Astrocyte (in vitro differentiated cells and primary cell): ENCODE data around the gene LRRC47. TPM values are rescaled to one million over a fixed set of nuclear protein-coding genes. Genes with fewer than 3 reads are reported as not detected.

Experiments used
- DNase-seq: peaks from one replicate; pipeline ENCODE4 v3.0.0-alpha.2; 2010; ENCODE audit warnings: low read depth
- FAIRE-seq: peaks from 2 replicates; lab custom pipeline; 2011; peaks lifted over from hg19 to GRCh38; lab: Jason Lieb, UNC
- H2AFZ ChIP-seq: 2 replicates; pipeline ENCODE4 v1.6.0; 2012; ENCODE audit warnings: low read depth, low read length, inconsistent platforms
- H3K27ac ChIP-seq: 2 replicates; pipeline ENCODE4 v1.5.1; 2011; ENCODE audit warnings: low read depth, low read length, inconsistent platforms
- H3K27me3 ChIP-seq: 2 replicates; pipeline ENCODE4 v1.6.0; 2011; ENCODE audit warnings: low read length, inconsistent platforms; ENCODE audit not compliant: insufficient read depth
- H3K36me3 ChIP-seq: 2 replicates; pipeline ENCODE4 v1.5.1; 2011; ENCODE audit warnings: low read length, inconsistent platforms; ENCODE audit not compliant: insufficient read depth
- H3K4me1 ChIP-seq: 2 replicates; pipeline ENCODE4 v1.5.1; 2011; ENCODE audit warnings: low read length, inconsistent platforms; ENCODE audit not compliant: insufficient read depth
- H3K4me2 ChIP-seq: 2 replicates; pipeline ENCODE4 v1.6.0; 2012; ENCODE audit warnings: low read length, inconsistent platforms
- H3K4me3 ChIP-seq: 2 replicates; pipeline ENCODE4 v1.5.1; 2011; ENCODE audit warnings: low read depth, mild to moderate bottlenecking, low read length, inconsistent platforms; ENCODE audit not compliant: insufficient read depth
- H3K79me2 ChIP-seq: 2 replicates; pipeline ENCODE4 v1.6.0; 2012; ENCODE audit warnings: mild to moderate bottlenecking, low read length, inconsistent platforms; ENCODE audit not compliant: insufficient read depth
- H3K9ac ChIP-seq: 2 replicates; pipeline ENCODE4 v1.6.0; 2012; ENCODE audit warnings: mild to moderate bottlenecking, low read length, inconsistent platforms
- H3K9me3 ChIP-seq: 2 replicates; pipeline ENCODE4 v1.5.1; 2012; ENCODE audit warnings: low read depth, mild to moderate bottlenecking, low read length, inconsistent platforms; ENCODE audit not compliant: insufficient read depth
- H4K20me1 ChIP-seq: 2 replicates; pipeline ENCODE4 v1.6.0; 2012; ENCODE audit warnings: low read length, inconsistent platforms; ENCODE audit not compliant: insufficient read depth
- H3K27ac Mint-ChIP-seq: one replicate; pipeline ENCODE4 v1.8.0; 2021; ENCODE audit warnings: mild to moderate bottlenecking, mixed read lengths; ENCODE audit not compliant: unreplicated experiment
- H3K27me3 Mint-ChIP-seq: one replicate; pipeline ENCODE4 v1.8.0; 2021; ENCODE audit warnings: low read depth, mixed read lengths; ENCODE audit not compliant: unreplicated experiment
- H3K36me3 Mint-ChIP-seq: one replicate; pipeline ENCODE4 v1.8.0; 2021; ENCODE audit warnings: low read depth, mixed read lengths; ENCODE audit not compliant: unreplicated experiment
- H3K4me1 Mint-ChIP-seq: one replicate; pipeline ENCODE4 v1.8.0; 2021; ENCODE audit warnings: low read depth, mixed read lengths; ENCODE audit not compliant: unreplicated experiment
- H3K4me3 Mint-ChIP-seq: one replicate; pipeline ENCODE4 v1.8.0; 2021; ENCODE audit warnings: mild to moderate bottlenecking, moderate library complexity, mixed read lengths; ENCODE audit not compliant: unreplicated experiment
- H3K9me3 Mint-ChIP-seq: one replicate; pipeline ENCODE4 v1.8.0; 2021; ENCODE audit warnings: mild to moderate bottlenecking, mixed read lengths; ENCODE audit not compliant: unreplicated experiment
- CTCF ChIP-seq: IDR thresholded peaks from 2 replicates; pipeline ENCODE4 v1.5.1; 2011; ENCODE audit warnings: low read depth, mild to moderate bottlenecking, inconsistent platforms, low read length, moderate library complexity; ENCODE audit not compliant: insufficient read depth
- EZH2 ChIP-seq: IDR thresholded peaks from 2 replicates; pipeline ENCODE4 v1.6.1; 2012; ENCODE audit warnings: mild to moderate bottlenecking, low read length, inconsistent platforms; ENCODE audit not compliant: insufficient read depth
- total RNA-seq: library from RNA; stranded (reverse); gene quantifications from 2 replicates; pipeline ENCODE4 v1.2.1, GENCODE V29; 2021

Gene LRRC47
- total RNA-seq, 1 donor from 2014 or later: 51.5 TPM

GRCh38 chr1:3753656-3754454, 42.4 kb downstream of the LRRC47 start:
- Histone ChIP-seq H3K4me3 (no peak overlapping the region), H2AFZ (no peak overlapping the region), H3K4me2 (no peak overlapping the region), H3K27me3 (peaks cover 11% of the 10 kb centered on the region), H3K4me1 (no peaks in the 10 kb centered on the region), H3K27ac (no peak overlapping the region), H4K20me1 (no peaks in the 10 kb centered on the region), H3K36me3 (no peaks in the 10 kb centered on the region), H3K9ac (no peak overlapping the region), H3K79me2 (no peaks in the 10 kb centered on the region), H3K9me3 (no peaks in the 10 kb centered on the region)
- H3K27ac Mint-ChIP-seq: no peak overlapping the region
- no peak for TF ChIP-seq EZH2
- no peak for TF ChIP-seq CTCF
- peaks cover 21% of the 10 kb centered on the region for H3K27me3 Mint-ChIP-seq
- FAIRE-seq: no peak
- no peak for DNase-seq
- H3K4me1 Mint-ChIP-seq: no peaks in the 10 kb centered on the region
- H3K36me3 Mint-ChIP-seq: no peaks in the 10 kb centered on the region
- no peaks in the 10 kb centered on the region for H3K9me3 Mint-ChIP-seq
- no peak overlapping the region for H3K4me3 Mint-ChIP-seq

- H3K4me3 ChIP-seq: no peak within 1 kb of the TSS
- Mint-ChIP-seq H3K36me3 (no peaks in the 10 kb centered on the region), H3K27ac (no peak within 1 kb of the TSS), H3K27me3 (peaks cover 21% of the 10 kb centered on the region), H3K4me1 (no peaks in the 10 kb centered on the region), H3K9me3 (no peaks in the 10 kb centered on the region), H3K4me3 (no peak within 1 kb of the TSS)
- H3K9ac ChIP-seq: no peak within 1 kb of the TSS
- no peaks in the 10 kb centered on the region for H3K79me2 ChIP-seq
- no peak for TF ChIP-seq CTCF
- TF ChIP-seq EZH2: no peak
- no peak for DNase-seq
- H3K36me3 ChIP-seq: no peaks in the 10 kb centered on the region
- FAIRE-seq: no peak
- peaks cover 11% of the 10 kb centered on the region for H3K27me3 ChIP-seq
- no peaks in the 10 kb centered on the region for H3K4me1 ChIP-seq
- H3K9me3 ChIP-seq: no peaks in the 10 kb centered on the region
- H3K4me2 ChIP-seq: no peak within 1 kb of the TSS
- no peaks in the 10 kb centered on the region for H4K20me1 ChIP-seq
- H2AFZ ChIP-seq: no peak within 1 kb of the TSS
- no peak within 1 kb of the TSS for H3K27ac ChIP-seq
Measured at GRCh38 chr1:3752400-3752945, 43.8 kb downstream of the LRRC47 start, which contains the start of gene CCDC27. Gene CCDC27, plus strand, starts transcription at chr1:3752450. Its CDS starts 32 bp downstream, at chr1:3752482.

- H3K36me3 ChIP-seq: no peaks in the 10 kb centered on the region
- H3K9me3 ChIP-seq: no peaks in the 10 kb centered on the region
- Mint-ChIP-seq H3K4me1 (no peaks in the 10 kb centered on the region), H3K36me3 (peaks cover 2% of the 10 kb centered on the region), H3K27ac (peak overlapping the region; percentile 5), H3K4me3 (no peak overlapping the region), H3K27me3 (peaks cover 12% of the 10 kb centered on the region), H3K9me3 (no peaks in the 10 kb centered on the region)
- H2AFZ ChIP-seq: no peak overlapping the region
- H3K79me2 ChIP-seq: no peaks in the 10 kb centered on the region
- H3K9ac ChIP-seq: no peak overlapping the region
- H4K20me1 ChIP-seq: peaks cover 6% of the 10 kb centered on the region
- DNase-seq: no peak
- H3K4me1 ChIP-seq: peaks cover 3% of the 10 kb centered on the region
- H3K4me2 ChIP-seq: no peak overlapping the region
- TF ChIP-seq EZH2 (no peak), CTCF (no peak)
- no peak for FAIRE-seq
- no peak overlapping the region for H3K27ac ChIP-seq
- H3K4me3 ChIP-seq: no peak overlapping the region
- H3K27me3 ChIP-seq: peaks cover 11% of the 10 kb centered on the region
Measured at GRCh38 chr1:3750741-3751140, 45.6 kb downstream of the LRRC47 start.
